ENCODE data around the gene MIA3.
"Not testable (repeated sequence)": the region's sequence is repeated elsewhere in the genome, so short reads cannot be mapped to it uniquely, and the experiment has no call there.

- TF ChIP-seq SUZ12 (IDR thresholded peaks at IDR 0.05; ENCODE audit: extremely low read depth, insufficient read depth, insufficient read length); ZNF274 (IDR thresholded peaks at IDR 0.05; ENCODE audit: low read depth, low read length): not testable (repeated sequence)
Observed at GRCh38 chr1:222668184-222668583, 50.3 kb downstream of the MIA3 start.
